Brain microvascular endothelial cell (primary cell): ENCODE measurements around the gene BABAM2.

Experiments used
- DNase-seq: peaks from one replicate; pipeline ENCODE4 v3.0.0-alpha.2; 2020
- H3K27ac ChIP-seq: fragments of 250-450 bp; sonication (Bioruptor Pico); 2 replicates; pipeline ENCODE4 v1.5.1; 2020; ENCODE audit warnings: mild to moderate bottlenecking, moderate library complexity
- H3K27me3 ChIP-seq: fragments of 250-450 bp; sonication (Bioruptor Pico); replicated peaks from 2 replicates; pipeline ENCODE4 v1.5.1; 2020; ENCODE audit warnings: mild to moderate bottlenecking
- H3K36me3 ChIP-seq: fragments of 250-450 bp; sonication (Bioruptor Pico); replicated peaks from 2 replicates; pipeline ENCODE4 v1.5.1; 2020; ENCODE audit warnings: mild to moderate bottlenecking
- H3K4me3 ChIP-seq: 2 replicates; pipeline ENCODE4 v1.5.1; 2011; ENCODE audit warnings: low read depth, mild to moderate bottlenecking, control low read depth, low read length, moderate library complexity
- CTCF ChIP-seq: IDR thresholded peaks from 2 replicates; pipeline ENCODE4 v1.5.1; 2011; ENCODE audit warnings: low read depth, mild to moderate bottlenecking, moderate library complexity, low read length, control low read depth, inconsistent platforms; ENCODE audit errors: missing control alignments
- in situ Hi-C: cut with HindIII; loops from 2 replicates; pipeline ENCODE4 v1.10.0; 2017; ENCODE audit warnings: low sequenced_read_pairs, low pct_ligation_motif_present

BABAM2 gene

GRCh38 chr2:28347596-28347995 is 457.1 kb downstream of the BABAM2 start:
- Histone ChIP-seq H3K27ac (no peak overlapping the region), H3K27me3 (no peaks in the 10 kb centered on the region), H3K36me3 (no peaks in the 10 kb centered on the region), H3K4me3 (no peak overlapping the region)
- in situ Hi-C loops: no loop called here
- DNase-seq: no peak
- no peak for TF ChIP-seq CTCF

GRCh38 chr2:28348149-28348567 is 457.6 kb downstream of the BABAM2 start:
- in situ Hi-C loops: no loop called here
- no peak for TF ChIP-seq CTCF
- Histone ChIP-seq H3K4me3 (no peak overlapping the region), H3K27ac (no peak overlapping the region), H3K36me3 (no peaks in the 10 kb centered on the region), H3K27me3 (no peaks in the 10 kb centered on the region)
- DNase-seq: no peak

- no peak for TF ChIP-seq CTCF
- Histone ChIP-seq H3K27ac (no peak overlapping the region), H3K4me3 (no peak overlapping the region), H3K27me3 (no peaks in the 10 kb centered on the region), H3K36me3 (no peaks in the 10 kb centered on the region)
- in situ Hi-C loops: no loop called here
- no peak for DNase-seq
Measured at GRCh38 chr2:28348921-28349320, 458.4 kb downstream of the BABAM2 start.

GRCh38 chr2:28349546-28350165 is 459.1 kb downstream of the BABAM2 start:
- in situ Hi-C loops: no loop called here
- no peak for TF ChIP-seq CTCF
- Histone ChIP-seq H3K36me3 (no peaks in the 10 kb centered on the region), H3K27me3 (no peaks in the 10 kb centered on the region), H3K27ac (no peak overlapping the region), H3K4me3 (no peak overlapping the region)
- DNase-seq: no peak

GRCh38 chr2:28350196-28350595 is 459.7 kb downstream of the BABAM2 start:
- no peak overlapping the region for H3K4me3 ChIP-seq
- in situ Hi-C loops: no loop called here
- TF ChIP-seq CTCF: no peak
- H3K27ac ChIP-seq: no peak overlapping the region
- DNase-seq: no peak
- H3K27me3 ChIP-seq: no peaks in the 10 kb centered on the region
- H3K36me3 ChIP-seq: no peaks in the 10 kb centered on the region

- no peak overlapping the region for H3K4me3 ChIP-seq
- no peaks in the 10 kb centered on the region for H3K27me3 ChIP-seq
- no peaks in the 10 kb centered on the region for H3K36me3 ChIP-seq
- in situ Hi-C loops: no loop called here
- no peak for TF ChIP-seq CTCF
- DNase-seq: no peak
- H3K27ac ChIP-seq: no peak overlapping the region
Measured at GRCh38 chr2:28350791-28351285, 460.3 kb downstream of the BABAM2 start.
